H9 (cell line): ENCODE data around the gene UNK. TPM values are rescaled to one million over a fixed set of nuclear protein-coding genes. Genes with fewer than 3 reads are reported as not detected.
A peak's percentile ranks its signal among the peaks of the same experiment; 100 is the strongest.

Experiments
- DNase-seq: peaks from one replicate; pipeline ENCODE4 v3.0.0-alpha.2; 2017
- H2AFZ ChIP-seq: one replicate; pipeline ENCODE4 v1.6.1; 2013; ENCODE audit warnings: mild to moderate bottlenecking, low read length, control low read depth, moderate library complexity
- H2AK5ac ChIP-seq: 2 replicates; pipeline ENCODE4 v1.6.1; 2013; ENCODE audit warnings: low read length, control low read depth, mixed read lengths; ENCODE audit not compliant: insufficient read length
- H2BK120ac ChIP-seq: one replicate; pipeline ENCODE4 v1.6.1; 2013; ENCODE audit warnings: low read depth, mild to moderate bottlenecking, low read length, control low read depth, inconsistent platforms; ENCODE audit not compliant: poor library complexity, severe bottlenecking
- H2BK12ac ChIP-seq: 2 replicates; pipeline ENCODE4 v1.6.1; 2013; ENCODE audit warnings: low read length, control low read depth, mixed read lengths, low read depth; ENCODE audit not compliant: insufficient read length
- H2BK15ac ChIP-seq: 2 replicates; pipeline ENCODE4 v1.6.1; 2013; ENCODE audit warnings: low read depth, low read length, control low read depth
- H2BK20ac ChIP-seq: one replicate; pipeline ENCODE4 v1.6.1; 2013; ENCODE audit warnings: low read depth, mild to moderate bottlenecking, low read length, control low read depth, inconsistent platforms; ENCODE audit not compliant: poor library complexity, severe bottlenecking
- H2BK5ac ChIP-seq: 2 replicates; pipeline ENCODE4 v1.6.1; 2013; ENCODE audit warnings: low read length, control low read depth, mixed read lengths; ENCODE audit not compliant: insufficient read length
- H3K14ac ChIP-seq: 2 replicates; pipeline ENCODE4 v1.6.1; 2013; ENCODE audit warnings: low read length, control low read depth; ENCODE audit not compliant: insufficient read depth
- H3K18ac ChIP-seq: 2 replicates; pipeline ENCODE4 v1.6.1; 2013; ENCODE audit warnings: low read depth, mild to moderate bottlenecking, mixed read lengths, low read length, control low read depth; ENCODE audit not compliant: insufficient read length
- H3K23ac ChIP-seq: 2 replicates; pipeline ENCODE4 v1.6.1; 2013; ENCODE audit warnings: low read length, control low read depth, mixed read lengths, low read depth; ENCODE audit not compliant: insufficient read length
- H3K23me2 ChIP-seq: 2 replicates; pipeline ENCODE4 v1.6.1; 2013; ENCODE audit warnings: low read depth, mild to moderate bottlenecking, mixed read lengths, low read length, control low read depth; ENCODE audit not compliant: insufficient read length, poor library complexity, severe bottlenecking
- H3K27ac ChIP-seq: 2 replicates; pipeline ENCODE4 v1.5.1; 2013; ENCODE audit warnings: low read length, control low read depth, mixed read lengths, low read depth; ENCODE audit not compliant: insufficient read length
- H3K27me3 ChIP-seq: 2 replicates; pipeline ENCODE4 v1.6.1; 2013; ENCODE audit warnings: low read length, control low read depth, inconsistent platforms; ENCODE audit not compliant: insufficient read depth
- H3K4ac ChIP-seq: 2 replicates; pipeline ENCODE4 v1.6.1; 2013; ENCODE audit warnings: low read depth, mild to moderate bottlenecking, control low read depth, inconsistent platforms, low read length, moderate library complexity
- H3K4me1 ChIP-seq: 2 replicates; pipeline ENCODE4 v1.6.1; 2013; ENCODE audit warnings: low read length, control low read depth, inconsistent platforms; ENCODE audit not compliant: insufficient read depth
- H3K4me2 ChIP-seq: 2 replicates; pipeline ENCODE4 v1.6.1; 2013; ENCODE audit warnings: low read length, control low read depth, mixed read lengths; ENCODE audit not compliant: insufficient read length, insufficient read depth
- H3K56ac ChIP-seq: 2 replicates; pipeline ENCODE4 v1.6.1; 2013; ENCODE audit warnings: low read depth, mild to moderate bottlenecking, mixed read lengths, low read length, control low read depth; ENCODE audit not compliant: insufficient read length
- H3K79me1 ChIP-seq: 2 replicates; pipeline ENCODE4 v1.6.1; 2013; ENCODE audit warnings: low read depth, mild to moderate bottlenecking, moderate library complexity, low read length, control low read depth, inconsistent platforms; ENCODE audit not compliant: insufficient read depth, poor library complexity, severe bottlenecking
- H3K79me2 ChIP-seq: 2 replicates; pipeline ENCODE4 v1.6.1; 2013; ENCODE audit warnings: low read length, control low read depth, inconsistent platforms; ENCODE audit not compliant: insufficient read depth
- H3K9ac ChIP-seq: 2 replicates; pipeline ENCODE4 v1.6.1; 2013; ENCODE audit warnings: low read length, control low read depth, mixed read lengths; ENCODE audit not compliant: insufficient read length; ENCODE audit errors: extremely low read depth
- H3K9me3 ChIP-seq: one replicate; pipeline ENCODE4 v1.6.1; 2013; ENCODE audit warnings: low read depth, low read length, inconsistent platforms; ENCODE audit not compliant: control insufficient read depth
- H3T11ph ChIP-seq: one replicate; pipeline ENCODE4 v1.6.1; 2013; ENCODE audit warnings: mild to moderate bottlenecking, low read length, control low read depth, inconsistent platforms
- H4K20me1 ChIP-seq: one replicate; pipeline ENCODE4 v1.6.1; 2013; ENCODE audit not compliant: control insufficient read depth, insufficient read length, insufficient read depth
- H4K5ac ChIP-seq: 2 replicates; pipeline ENCODE4 v1.6.1; 2013; ENCODE audit warnings: low read depth, mild to moderate bottlenecking, mixed read lengths, low read length, control low read depth; ENCODE audit not compliant: insufficient read length
- H4K8ac ChIP-seq: replicated peaks from 2 replicates; pipeline ENCODE4 v1.6.1; 2013; ENCODE audit warnings: low read length, control low read depth, mixed read lengths, low read depth; ENCODE audit not compliant: insufficient read length
- H4K91ac ChIP-seq: 2 replicates; pipeline ENCODE4 v1.6.1; 2013; ENCODE audit warnings: low read depth, mild to moderate bottlenecking, moderate library complexity, mixed read lengths, low read length, control low read depth; ENCODE audit not compliant: insufficient read length
- H3K27ac Mint-ChIP-seq, 3 experiments: 2 replicates in 2 of 3; 3 replicates in 1 of 3; pipeline ENCODE4 v1.8.0; 2020 to 2021; ENCODE audit warnings: mixed read lengths in 3 of 3, mild to moderate bottlenecking in 1 of 3, moderate library complexity in 1 of 3
- H3K27me3 Mint-ChIP-seq: 2 replicates; pipeline ENCODE4 v1.8.0; 2021; ENCODE audit warnings: low read depth, mild to moderate bottlenecking, moderate library complexity, mixed read lengths
- H3K36me3 Mint-ChIP-seq, 3 experiments: 2 replicates in 2 of 3; 3 replicates in 1 of 3; pipeline ENCODE4 v1.8.0; 2020 to 2021; ENCODE audit warnings: low read depth in 3 of 3, mixed read lengths in 3 of 3; ENCODE audit not compliant: insufficient read depth in 1 of 3
- H3K4me1 Mint-ChIP-seq, 2 experiments: 2 replicates each; pipeline ENCODE4 v1.8.0; 2020; ENCODE audit warnings: mixed read lengths in 2 of 2
- H3K4me3 Mint-ChIP-seq, 2 experiments: 2 replicates in 1 of 2; 3 replicates in 1 of 2; pipeline ENCODE4 v1.8.0; 2020 to 2021; ENCODE audit warnings: mild to moderate bottlenecking in 2 of 2, mixed read lengths in 2 of 2, moderate library complexity in 1 of 2
- H3K9me3 Mint-ChIP-seq, 2 experiments: 2 replicates in 1 of 2; 3 replicates in 1 of 2; pipeline ENCODE4 v1.8.0; 2020; ENCODE audit warnings: mild to moderate bottlenecking in 2 of 2, mixed read lengths in 2 of 2, moderate library complexity in 1 of 2
- CTCF ChIP-seq: fragments of 200-600 bp; sonication (generic); conservative IDR thresholded peaks from 3 replicates; pipeline ENCODE4 v1.8.0; 2021; ENCODE audit warnings: antibody characterized with exemption, mild to moderate bottlenecking
- WGBS: extraction: QIAGEN DNeasy Blood & Tissue Kit; methylation state at CpG from one replicate; pipeline ENCODE4 v1.1.7; 2013; ENCODE audit warnings: missing lambda C conversion rate, low lambda C conversion rate, mixed read lengths; ENCODE audit not compliant: insufficient read length; ENCODE audit errors: extremely low coverage; 5-methylcytosine and 5-hydroxymethylcytosine counted together
- total RNA-seq: library from RNA; stranded (reverse); gene quantifications from 2 replicates; pipeline ENCODE4 v1.2.1, GENCODE V29; 2021

UNK gene
- total RNA-seq, 1 experiment from 2014 or later: 36.4 TPM

GRCh38 chr17:75774471-75774990 is 10.1 kb upstream of the UNK start:
- Histone ChIP-seq H3K27me3 (no peaks in the 10 kb centered on the region), H4K8ac (no peak overlapping the region), H3K9me3 (no peaks in the 10 kb centered on the region), H3K27ac (no peak overlapping the region), H2BK120ac (no peak overlapping the region), H4K20me1 (no peaks in the 10 kb centered on the region), H3K14ac (no peak overlapping the region), H3T11ph (no peak overlapping the region), H3K4ac (no peak overlapping the region), H3K79me2 (peaks cover 3% of the 10 kb centered on the region; the same call in 1 of the 2 replicates), H2AK5ac (no peak overlapping the region), H4K91ac (no peak overlapping the region), H3K23ac (no peak overlapping the region), H3K9ac (no peak overlapping the region), H3K18ac (no peak overlapping the region), H3K56ac (no peak overlapping the region), H3K23me2 (no peaks in the 10 kb centered on the region), H4K5ac (no peak overlapping the region), H2AFZ (no peak overlapping the region), H2BK20ac (no peak overlapping the region), H3K79me1 (no peaks in the 10 kb centered on the region), H2BK15ac (no peak overlapping the region), H2BK5ac (no peak overlapping the region), H3K4me2 (no peak overlapping the region), H3K4me1 (no peaks in the 10 kb centered on the region), H2BK12ac (no peak overlapping the region)
- H3K4me3 Mint-ChIP-seq: no peak overlapping the region; a peak in 1 of 5 replicates
- no peak for DNase-seq
- H3K9me3 Mint-ChIP-seq: peaks cover under 1% of the 10 kb centered on the region in 2 experiments; a peak in 3 of 5 replicates
- peaks cover 28 to 38% of the 10 kb centered on the region in 2 experiments for H3K4me1 Mint-ChIP-seq
- peak overlapping the region in 1 of 3 experiments; percentile 10; a peak in 1 of 7 replicates for H3K27ac Mint-ChIP-seq
- H3K36me3 Mint-ChIP-seq: peaks cover 19 to 32% (median 31%) of the 10 kb centered on the region in 3 experiments
- peaks cover under 1% of the 10 kb centered on the region; the same call in 1 of the 2 replicates for H3K27me3 Mint-ChIP-seq
- WGBS: no CpG with 5 or more reads among the region's 4 CpGs
- TF ChIP-seq CTCF: no peak; the same call in 2 of the 3 replicates
